GM18519 (cell line): ENCODE measurements around the gene SETD7.

Experiments used
- ATAC-seq: cut with Tn5 transposase; IDR thresholded peaks from one replicate; pipeline ENCODE4 v1.9.1; 2021; ENCODE audit warnings: mild to moderate bottlenecking, moderate library complexity; ENCODE audit not compliant: unreplicated experiment, low FRiP score

SETD7 gene

GRCh38 chr4:139575072-139575471, 19.1 kb upstream of the SETD7 start:
- ATAC-seq, result no peak

DNA sequence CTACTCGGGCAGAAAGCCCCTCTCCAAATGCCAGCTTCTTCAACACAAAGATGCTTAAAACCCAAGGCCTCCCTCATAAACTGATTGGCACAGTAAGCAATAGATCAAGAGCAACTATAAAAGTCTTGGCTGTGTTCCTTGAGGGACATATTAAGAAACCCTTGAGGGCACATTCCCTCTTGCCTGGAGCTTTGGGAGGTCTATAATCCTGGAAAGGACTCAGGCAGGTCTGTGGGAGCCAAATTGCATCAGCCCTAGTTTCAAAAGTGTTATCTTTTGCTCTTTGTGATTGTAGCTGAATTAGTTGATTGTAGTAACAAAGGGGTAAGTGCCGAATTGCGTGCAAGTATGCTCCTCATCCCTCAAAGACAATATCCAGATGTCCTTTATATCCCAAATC, 18.6 kb upstream of the SETD7 start:
- ATAC-seq, result no peak

- ATAC-seq, result no peak
Observed at GRCh38 chr4:139568206-139568955, 12.4 kb upstream of the SETD7 start.

- no peak for ATAC-seq
Observed at GRCh38 chr4:139567159-139567870, 11.3 kb upstream of the SETD7 start.

DNA sequence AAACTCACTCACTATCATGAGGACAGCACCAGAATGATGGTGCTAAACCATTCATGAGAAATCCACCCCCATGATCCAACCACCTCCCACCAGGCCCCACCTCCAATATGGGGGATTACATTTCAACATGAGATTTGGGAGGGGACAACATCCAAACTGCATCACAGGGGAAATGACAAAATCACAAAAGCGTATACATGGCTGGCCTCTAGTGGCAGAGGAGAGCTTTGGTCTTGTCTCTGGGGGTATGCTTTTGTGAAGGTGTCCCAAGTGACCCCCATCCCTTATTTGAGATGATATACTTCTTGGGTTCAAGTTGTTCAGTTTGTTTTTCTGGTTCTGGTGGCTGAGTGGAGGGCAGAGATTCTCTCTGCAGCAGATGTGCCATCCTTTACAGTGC, 8.5 kb upstream of the SETD7 start:
- ATAC-seq, result no peak

- ATAC-seq, result no peak
Observed at GRCh38 chr4:139563515-139563914, 7.5 kb upstream of the SETD7 start.

- ATAC-seq, result no peak
Observed at GRCh38 chr4:139562839-139563238, 6.8 kb upstream of the SETD7 start.

DNA sequence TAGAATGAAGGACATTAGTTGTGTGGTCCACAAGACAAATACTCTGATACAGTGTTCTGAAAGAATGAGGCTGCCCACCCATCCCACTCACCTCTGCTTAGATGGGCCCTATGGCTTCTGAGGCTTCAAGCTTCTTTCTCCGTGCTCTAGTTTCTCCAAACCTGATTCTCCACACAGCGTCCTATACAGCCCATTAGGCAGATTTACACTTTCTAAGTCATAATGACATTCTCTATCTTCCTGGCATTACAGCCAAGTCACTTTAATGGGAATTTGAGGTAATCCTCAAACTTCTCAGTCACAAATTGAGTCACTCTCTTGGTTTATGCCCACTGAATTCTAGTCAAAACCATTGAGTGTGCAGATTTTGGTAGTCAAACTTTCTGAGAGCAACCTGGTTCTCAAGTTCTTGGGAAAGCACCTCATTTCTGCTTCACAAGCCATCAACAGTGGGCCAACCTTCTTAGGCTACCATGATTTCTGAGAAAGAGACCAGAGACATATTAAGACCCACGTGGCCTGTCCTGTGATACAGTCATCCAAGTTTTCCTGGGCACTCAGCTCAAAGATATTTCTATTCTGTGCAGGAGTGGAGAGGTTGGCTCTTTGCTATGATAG, 6.2 kb upstream of the SETD7 start:
- no peak for ATAC-seq

DNA sequence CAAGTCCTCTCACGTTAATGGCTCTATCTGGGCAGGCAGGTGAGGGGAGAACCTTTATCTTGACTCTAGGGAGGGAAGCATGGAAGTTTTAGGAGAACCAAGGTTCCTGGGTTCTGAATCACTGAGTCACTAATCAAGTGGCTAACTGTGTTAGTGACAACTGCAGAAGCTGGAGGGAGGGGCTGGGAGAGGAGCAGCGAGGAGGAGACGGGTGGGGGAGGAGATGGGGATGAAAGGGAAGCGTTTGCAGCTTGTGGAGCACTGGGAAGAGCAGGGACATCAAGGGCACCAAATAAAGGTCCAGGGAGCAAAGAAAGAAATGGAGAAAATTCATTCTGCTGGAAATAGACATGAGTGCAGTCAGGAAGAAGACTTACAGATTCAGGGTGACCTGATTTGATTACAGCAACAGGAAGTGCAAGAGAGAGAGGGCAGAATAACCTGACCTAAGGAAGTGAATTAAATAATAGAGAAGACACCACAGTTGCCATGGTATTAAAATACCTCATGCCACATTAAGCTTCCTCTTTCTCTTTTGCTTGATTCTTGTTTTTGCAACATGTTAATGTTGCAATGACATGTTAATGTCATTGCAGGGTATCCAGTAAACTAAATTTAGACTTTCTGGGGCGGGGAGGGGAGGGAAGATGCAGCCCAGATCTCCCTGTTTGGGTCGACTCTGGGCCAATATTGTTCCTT, 4.5 kb upstream of the SETD7 start:
- no peak for ATAC-seq

DNA sequence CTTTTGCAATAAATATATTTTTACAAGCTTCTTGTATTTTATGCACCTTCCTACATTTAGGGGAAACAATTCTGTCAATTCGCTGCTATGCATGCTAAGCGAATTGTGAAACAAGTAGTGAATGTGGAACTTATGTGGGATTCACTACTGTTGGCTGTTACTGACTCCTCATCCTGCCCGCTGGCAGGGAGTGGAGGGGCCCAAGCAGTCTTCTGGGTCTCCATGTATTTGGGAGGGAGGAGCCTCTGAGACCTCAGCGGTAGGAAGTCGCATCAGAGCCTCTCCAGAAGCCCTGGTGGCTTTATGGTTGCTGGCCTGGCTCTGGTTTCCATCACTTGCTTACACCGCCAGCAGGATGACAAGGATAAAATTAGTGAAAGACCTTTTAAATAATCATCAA, 3.7 kb upstream of the SETD7 start:
- no peak for ATAC-seq

DNA sequence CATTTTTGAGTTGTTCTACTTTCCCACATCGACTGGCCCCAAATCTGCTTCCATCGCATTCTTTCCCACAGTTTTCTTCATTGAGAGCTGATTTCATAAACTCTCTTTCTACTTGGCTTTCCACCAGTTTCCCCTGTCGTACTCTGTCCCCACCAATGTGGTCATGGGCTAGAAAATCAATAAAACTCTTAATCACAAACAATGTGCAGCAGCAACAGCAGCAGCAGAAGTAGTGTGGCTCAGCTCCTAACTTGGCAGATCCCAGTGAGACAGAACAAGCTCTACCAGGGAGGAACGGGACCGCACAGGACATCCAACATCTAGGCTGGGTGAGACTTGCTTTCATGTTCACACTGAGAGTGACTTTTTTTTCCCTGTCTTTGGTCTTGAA, 3.1 kb upstream of the SETD7 start:
- ATAC-seq, result no peak

DNA sequence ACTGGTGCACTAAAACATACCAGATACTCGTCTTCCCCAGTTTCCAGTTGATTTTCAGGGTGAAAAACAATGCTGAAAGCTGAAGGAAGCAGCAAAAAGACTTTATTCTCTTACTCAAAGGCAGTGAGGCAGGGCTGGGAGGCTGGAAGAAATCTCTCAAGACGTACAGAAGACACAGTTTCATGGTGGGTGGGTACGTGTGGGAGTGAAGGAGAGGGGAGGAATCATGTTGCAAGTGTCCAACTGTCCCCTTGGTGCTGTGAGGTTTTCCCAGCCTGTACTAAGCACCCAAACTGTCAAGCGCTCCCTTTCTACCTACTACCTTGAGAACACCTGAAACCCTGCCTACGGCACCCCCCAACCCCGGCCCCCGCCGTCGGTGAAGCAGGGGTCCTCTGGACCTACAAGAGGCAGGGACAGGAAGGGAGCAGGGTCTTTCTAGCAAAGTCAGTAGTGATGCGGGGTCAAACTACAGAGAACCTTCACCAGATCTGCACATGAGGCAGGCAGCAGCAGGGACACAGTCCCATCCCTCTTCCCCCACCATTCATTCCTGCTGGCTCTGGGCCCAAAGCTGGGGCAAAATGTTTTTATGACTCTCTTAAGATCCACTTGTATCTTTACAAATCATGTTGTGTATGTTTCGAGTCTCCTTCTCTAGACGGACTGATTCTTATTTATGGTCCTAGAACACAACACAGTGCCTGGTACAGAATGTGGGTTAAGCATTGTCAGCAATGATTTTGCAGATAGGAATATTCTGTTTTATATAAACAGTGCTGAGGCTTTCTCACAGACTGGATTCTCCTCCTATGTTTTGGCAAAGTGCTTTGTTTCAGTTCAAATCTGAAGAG, 2.4 kb upstream of the SETD7 start:
- ATAC-seq, result no peak

DNA sequence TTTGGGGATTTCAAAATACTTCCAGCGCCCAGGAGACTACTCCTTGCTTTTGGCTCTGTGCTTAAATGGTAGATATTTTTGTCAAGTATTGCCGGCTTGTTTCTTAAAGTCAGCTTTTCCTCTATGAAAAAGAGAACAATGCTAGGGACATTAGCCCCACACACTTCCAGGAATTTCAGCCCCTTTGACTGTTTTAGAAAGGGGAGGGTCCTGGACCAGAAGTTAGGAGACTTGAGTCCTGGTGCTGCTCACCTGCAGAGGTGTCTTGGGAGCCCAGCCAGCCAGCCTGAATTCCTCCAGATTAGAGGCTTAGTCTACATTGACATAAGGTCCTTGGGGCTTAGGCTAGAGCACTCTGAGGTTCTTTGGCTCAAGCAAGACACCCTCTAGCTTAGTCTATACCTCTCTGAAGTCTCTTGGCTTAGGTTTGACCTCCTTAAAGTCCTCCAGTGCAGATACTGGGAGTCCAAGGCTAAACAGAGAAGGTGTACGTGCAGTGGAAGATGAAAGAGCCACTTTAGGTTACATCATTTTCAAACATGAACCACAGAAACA, 1.6 kb upstream of the SETD7 start:
- ATAC-seq, result no peak

GRCh38 chr4:139556724-139557555, 921 bp upstream of the SETD7 start:
- no peak for ATAC-seq

GRCh38 chr4:139555705-139556070, 331 bp downstream of the SETD7 start:
- ATAC-seq, result peak; percentile 10

- peak; percentile 33 for ATAC-seq
Observed at GRCh38 chr4:139554893-139555704, 920 bp downstream of the SETD7 start.

- ATAC-seq, result no peak
Observed at GRCh38 chr4:139554642-139554892, 1.5 kb downstream of the SETD7 start.

- ATAC-seq, result no peak
Observed at GRCh38 chr4:139553751-139554641, 2.0 kb downstream of the SETD7 start.
